LHCN-M2 (cell line): ENCODE data around the gene GJA5. TPM values are rescaled to one million over a fixed set of nuclear protein-coding genes. Genes with fewer than 3 reads are reported as not detected.
"Not testable (repeated sequence)": the region's sequence is repeated elsewhere in the genome, so short reads cannot be mapped to it uniquely, and the experiment has no call there.

Experiments
- DNase-seq: peaks from one replicate; pipeline ENCODE4 v3.0.0-alpha.2; 2012; ENCODE audit warnings: low read depth
- total RNA-seq: library from RNA; depleted of rRNA; stranded (reverse); fragments of >200 nt; gene quantifications from 2 replicates; pipeline ENCODE4 v1.2.3, GENCODE V29; 2014

GJA5 gene
- total RNA-seq, 1 experiment from 2014 or later, result not detected

GRCh38 chr1:147762233-147763024 is 2.0 kb upstream of the GJA5 start:
- no peak for DNase-seq

- DNase-seq, result no peak
Observed at GRCh38 chr1:147758379-147759100, 1.9 kb downstream of the GJA5 start.

- DNase-seq, result no peak
Observed at GRCh38 chr1:147757015-147757990, 3.1 kb downstream of the GJA5 start.

- no peak for DNase-seq
Observed at GRCh38 chr1:147756341-147756740, 4.1 kb downstream of the GJA5 start.

- no peak for DNase-seq
Observed at GRCh38 chr1:147754661-147755060, 5.7 kb downstream of the GJA5 start.

GRCh38 chr1:147753081-147753480 is 7.3 kb downstream of the GJA5 start:
- DNase-seq, result no peak

- no peak for DNase-seq
Observed at GRCh38 chr1:147752511-147752910, 7.9 kb downstream of the GJA5 start.

GRCh38 chr1:147751346-147751745 is 9.1 kb downstream of the GJA5 start:
- DNase-seq, result no peak

GRCh38 chr1:147750618-147751217 is 9.7 kb downstream of the GJA5 start:
- no peak for DNase-seq

GRCh38 chr1:147749792-147750191 is 10.6 kb downstream of the GJA5 start:
- no peak for DNase-seq

- DNase-seq, result peak; percentile 1
Observed at GRCh38 chr1:147748676-147749350, 11.6 kb downstream of the GJA5 start.

- no peak for DNase-seq
Observed at GRCh38 chr1:147747966-147748365, 12.4 kb downstream of the GJA5 start.

GRCh38 chr1:147745271-147745670 is 15.1 kb downstream of the GJA5 start:
- no peak for DNase-seq

- no peak for DNase-seq
Observed at GRCh38 chr1:147741065-147741464, 19.3 kb downstream of the GJA5 start.

- DNase-seq, result no peak
Observed at GRCh38 chr1:147740391-147740790, 20.0 kb downstream of the GJA5 start.

- DNase-seq, result no peak
Observed at GRCh38 chr1:147738739-147739476, 21.5 kb downstream of the GJA5 start.

GRCh38 chr1:147738129-147738528 is 22.3 kb downstream of the GJA5 start:
- no peak for DNase-seq

GRCh38 chr1:147736883-147737282 is 23.5 kb downstream of the GJA5 start:
- peak; percentile 32 for DNase-seq

GRCh38 chr1:147735423-147735822 is 25.0 kb downstream of the GJA5 start:
- no peak for DNase-seq

GRCh38 chr1:147734291-147734841 is 26.0 kb downstream of the GJA5 start:
- not testable (repeated sequence) for DNase-seq
